MM.1S (cell line): ENCODE results near the gene SSC5D.

Experiments used
- DNase-seq: peaks from one replicate; pipeline ENCODE4 v3.0.0-alpha.2; 2015
- H2AFZ ChIP-seq: fragments of 300-600 bp; sonication (generic); 2 replicates; pipeline ENCODE4 v1.6.0; 2016; ENCODE audit warnings: antibody characterized with exemption, low read length
- H3F3A ChIP-seq: fragments of 300-600 bp; sonication (generic); 2 replicates; pipeline ENCODE4 v1.6.1; 2016; ENCODE audit warnings: mild to moderate bottlenecking, antibody characterized with exemption, low read length, moderate library complexity, mixed read lengths; ENCODE audit not compliant: insufficient read depth
- H3K27ac ChIP-seq: fragments of 300-600 bp; sonication (generic); 2 replicates; pipeline ENCODE4 v1.5.1; 2016; ENCODE audit warnings: mild to moderate bottlenecking, low read length
- H3K27me3 ChIP-seq: fragments of 300-600 bp; sonication (generic); replicated peaks from 2 replicates; pipeline ENCODE4 v1.6.0; 2016; ENCODE audit warnings: low read length; ENCODE audit not compliant: insufficient read depth
- H3K36me3 ChIP-seq: fragments of 300-600 bp; sonication (generic); replicated peaks from 2 replicates; pipeline ENCODE4 v1.6.1; 2016; ENCODE audit warnings: mild to moderate bottlenecking, low read length, mixed read lengths; ENCODE audit not compliant: insufficient read depth
- H3K4me1 ChIP-seq: fragments of 300-600 bp; sonication (generic); 2 replicates; pipeline ENCODE4 v1.6.1; 2016; ENCODE audit warnings: low read length, mixed read lengths
- H3K4me2 ChIP-seq: fragments of 300-600 bp; sonication (generic); 2 replicates; pipeline ENCODE4 v1.6.0; 2016; ENCODE audit warnings: low read depth, low read length
- H3K4me3 ChIP-seq: fragments of 300-600 bp; sonication (generic); 2 replicates; pipeline ENCODE4 v1.5.1; 2016; ENCODE audit warnings: low read length, mixed read lengths
- H3K79me2 ChIP-seq: fragments of 300-600 bp; sonication (generic); 2 replicates; pipeline ENCODE4 v1.6.1; 2016; ENCODE audit warnings: mixed run types, low read length, mixed read lengths
- H3K9ac ChIP-seq: fragments of 300-600 bp; sonication (generic); 2 replicates; pipeline ENCODE4 v1.6.1; 2016; ENCODE audit warnings: low read length, mixed read lengths
- H3K9me2 ChIP-seq: fragments of 300-600 bp; sonication (generic); replicated peaks from 2 replicates; pipeline ENCODE4 v1.6.1; 2016; ENCODE audit warnings: mild to moderate bottlenecking, low read length, mixed read lengths; ENCODE audit not compliant: insufficient read depth
- H3K9me3 ChIP-seq: fragments of 300-600 bp; sonication (generic); replicated peaks from 2 replicates; pipeline ENCODE4 v1.6.1; 2016; ENCODE audit warnings: mild to moderate bottlenecking, low read length, mixed read lengths; ENCODE audit not compliant: insufficient read depth
- H4K20me1 ChIP-seq: fragments of 300-600 bp; sonication (generic); 2 replicates; pipeline ENCODE4 v1.6.1; 2016; ENCODE audit warnings: mild to moderate bottlenecking, low read length, moderate library complexity, mixed read lengths; ENCODE audit not compliant: insufficient read depth
- EZH2 ChIP-seq: fragments of 300-600 bp; sonication (generic); optimal IDR thresholded peaks from 2 replicates; pipeline ENCODE3; 2017; ENCODE audit warnings: low read depth, mild to moderate bottlenecking, antibody characterized with exemption, low read length, mixed read lengths
- EZH2phosphoT487 ChIP-seq: fragments of 300-600 bp; sonication (generic); IDR thresholded peaks from 2 replicates; pipeline ENCODE4 v1.6.1; 2018; ENCODE audit warnings: antibody characterized with exemption, low read length
- TF ChIP-seq, protein P1 (sequence below): fragments of 300-600 bp; sonication (generic); IDR thresholded peaks from 2 replicates; pipeline ENCODE4 v1.5.1; 2016; ENCODE audit warnings: antibody characterized with exemption, low read length, mixed read lengths

SSC5D gene

DNA sequence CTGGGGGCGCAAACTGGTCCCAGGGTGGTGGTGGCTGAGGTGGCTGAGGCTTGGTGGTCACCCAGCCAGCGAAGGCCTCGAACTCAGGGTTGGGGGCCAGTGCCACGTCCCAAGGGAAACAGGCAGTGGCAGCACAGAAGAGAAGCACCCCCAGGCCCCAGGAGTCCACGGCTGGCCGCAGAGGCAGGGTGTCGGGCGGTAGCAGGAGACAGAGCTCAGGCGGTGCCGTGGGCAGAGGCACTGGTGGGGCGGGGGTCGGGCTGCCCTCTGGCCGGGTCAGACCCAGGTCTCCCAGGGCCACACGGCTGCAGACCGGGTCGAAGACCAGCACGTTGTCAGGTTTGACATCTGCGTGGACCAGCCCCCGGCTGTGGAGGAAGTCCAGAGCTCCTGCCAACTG, 52.9 kb downstream of the SSC5D start:
- no peak overlapping the region for H3K4me3 ChIP-seq
- no peaks in the 10 kb centered on the region for H3K9me2 ChIP-seq
- H4K20me1 ChIP-seq, result no peaks in the 10 kb centered on the region
- H3K9me3 ChIP-seq, result no peaks in the 10 kb centered on the region
- H3K27me3 ChIP-seq, result peaks cover 73% of the 10 kb centered on the region
- H3K27ac ChIP-seq, result no peak overlapping the region
- no peaks in the 10 kb centered on the region for H3K36me3 ChIP-seq
- H3K9ac ChIP-seq, result no peak overlapping the region
- TF ChIP-seq EZH2phosphoT487 (no peak), EZH2 (no peak)
- TF ChIP-seq, protein P1, sequence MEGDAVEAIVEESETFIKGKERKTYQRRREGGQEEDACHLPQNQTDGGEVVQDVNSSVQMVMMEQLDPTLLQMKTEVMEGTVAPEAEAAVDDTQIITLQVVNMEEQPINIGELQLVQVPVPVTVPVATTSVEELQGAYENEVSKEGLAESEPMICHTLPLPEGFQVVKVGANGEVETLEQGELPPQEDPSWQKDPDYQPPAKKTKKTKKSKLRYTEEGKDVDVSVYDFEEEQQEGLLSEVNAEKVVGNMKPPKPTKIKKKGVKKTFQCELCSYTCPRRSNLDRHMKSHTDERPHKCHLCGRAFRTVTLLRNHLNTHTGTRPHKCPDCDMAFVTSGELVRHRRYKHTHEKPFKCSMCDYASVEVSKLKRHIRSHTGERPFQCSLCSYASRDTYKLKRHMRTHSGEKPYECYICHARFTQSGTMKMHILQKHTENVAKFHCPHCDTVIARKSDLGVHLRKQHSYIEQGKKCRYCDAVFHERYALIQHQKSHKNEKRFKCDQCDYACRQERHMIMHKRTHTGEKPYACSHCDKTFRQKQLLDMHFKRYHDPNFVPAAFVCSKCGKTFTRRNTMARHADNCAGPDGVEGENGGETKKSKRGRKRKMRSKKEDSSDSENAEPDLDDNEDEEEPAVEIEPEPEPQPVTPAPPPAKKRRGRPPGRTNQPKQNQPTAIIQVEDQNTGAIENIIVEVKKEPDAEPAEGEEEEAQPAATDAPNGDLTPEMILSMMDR, result no peak
- H2AFZ ChIP-seq, result no peak overlapping the region
- H3F3A ChIP-seq, result no peaks in the 10 kb centered on the region
- no peak overlapping the region for H3K4me2 ChIP-seq
- H3K4me1 ChIP-seq, result no peaks in the 10 kb centered on the region
- H3K79me2 ChIP-seq, result no peaks in the 10 kb centered on the region
- no peak for DNase-seq

DNA sequence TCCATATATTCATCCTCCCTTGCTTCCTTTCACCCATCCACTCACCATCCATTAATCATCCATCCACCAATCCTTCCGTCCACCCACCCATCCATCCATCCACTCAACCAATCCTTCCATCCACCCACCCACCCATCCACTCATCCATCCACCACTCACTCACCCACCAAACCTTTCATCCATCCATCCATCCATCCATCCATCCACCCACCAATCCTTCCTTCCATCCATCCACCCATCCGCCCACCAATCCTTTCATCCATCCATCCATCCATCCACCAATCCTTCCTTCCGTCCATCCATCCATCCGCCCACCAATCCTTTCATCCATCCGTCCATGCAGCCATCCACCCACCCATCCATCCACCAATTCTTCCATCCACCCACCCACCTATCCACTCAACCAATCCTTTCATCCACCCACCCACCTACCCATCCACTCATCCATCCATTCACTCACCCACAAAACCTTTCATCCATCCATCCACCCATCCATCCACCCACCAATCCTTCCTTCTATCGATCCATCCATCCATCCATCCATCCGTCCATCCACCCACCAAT, 54.1 kb downstream of the SSC5D start:
- no peak overlapping the region for H3K9ac ChIP-seq

DNA sequence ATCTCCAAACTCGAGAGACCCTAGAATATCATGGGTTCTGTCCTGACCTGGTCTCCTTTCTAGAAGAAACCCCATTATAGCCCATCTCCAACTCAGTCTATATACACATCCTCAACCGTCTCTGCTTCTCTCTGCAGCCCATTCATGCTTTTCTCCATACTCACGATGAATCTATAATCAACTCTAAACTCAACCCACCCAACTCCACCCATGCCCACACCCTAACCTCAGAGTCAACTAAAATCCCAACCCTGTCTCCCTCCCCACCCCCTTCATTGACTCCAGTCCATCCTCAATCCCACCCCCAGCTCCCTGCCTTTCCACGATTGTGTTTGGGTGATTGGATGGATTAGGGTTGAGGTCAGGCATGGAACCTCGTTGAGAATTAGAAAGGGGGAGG, 55.3 kb downstream of the SSC5D start:
- Histone ChIP-seq H3K79me2 (no peaks in the 10 kb centered on the region), H3F3A (no peaks in the 10 kb centered on the region), H3K9me3 (no peaks in the 10 kb centered on the region), H3K27me3 (peaks cover 86% of the 10 kb centered on the region), H3K36me3 (no peaks in the 10 kb centered on the region), H3K9ac (no peak overlapping the region), H3K4me3 (no peak overlapping the region), H3K9me2 (no peaks in the 10 kb centered on the region), H2AFZ (no peak overlapping the region), H4K20me1 (no peaks in the 10 kb centered on the region), H3K4me1 (no peaks in the 10 kb centered on the region), H3K27ac (no peak overlapping the region), H3K4me2 (no peak overlapping the region)
- no peak for DNase-seq
- TF ChIP-seq, protein P1, result no peak

More for the DNA sequence above, 54.1 kb downstream of the SSC5D start:
- H3K36me3 ChIP-seq, result no peaks in the 10 kb centered on the region
- H3K9me2 ChIP-seq, result no peaks in the 10 kb centered on the region
- TF ChIP-seq, protein P1, result no peak
- TF ChIP-seq EZH2phosphoT487, result no peak
- no peak for TF ChIP-seq EZH2
- H3F3A ChIP-seq, result no peaks in the 10 kb centered on the region
- no peak overlapping the region for H2AFZ ChIP-seq
- no peaks in the 10 kb centered on the region for H3K79me2 ChIP-seq
- H4K20me1 ChIP-seq, result no peaks in the 10 kb centered on the region
- no peak overlapping the region for H3K4me3 ChIP-seq
- H3K27ac ChIP-seq, result no peak overlapping the region
- peaks cover 79% of the 10 kb centered on the region for H3K27me3 ChIP-seq
- no peaks in the 10 kb centered on the region for H3K9me3 ChIP-seq
- H3K4me2 ChIP-seq, result no peak overlapping the region
- no peak for DNase-seq
- no peaks in the 10 kb centered on the region for H3K4me1 ChIP-seq
